Urinary bladder (tissue), 4 donors: Measurements from ENCODE around the gene PARVB. TPM values are rescaled to one million over a fixed set of nuclear protein-coding genes. Genes with fewer than 3 reads are reported as not detected.

Experiments used
- DNase-seq: peaks from one replicate; pipeline ENCODE4 v3.0.0-alpha.2; 2015; ENCODE audit errors: extremely low spot score
- H3K27ac ChIP-seq: one replicate; pipeline ENCODE4 v1.5.1; 2013; ENCODE audit warnings: low read depth, mild to moderate bottlenecking, moderate library complexity
- H3K36me3 ChIP-seq: one replicate; pipeline ENCODE4 v1.6.1; 2013; ENCODE audit warnings: mild to moderate bottlenecking, moderate library complexity; ENCODE audit not compliant: insufficient read depth
- H3K4me1 ChIP-seq: one replicate; pipeline ENCODE4 v1.6.1; 2013; ENCODE audit warnings: mild to moderate bottlenecking, moderate library complexity; ENCODE audit not compliant: insufficient read depth
- H3K4me3 ChIP-seq: one replicate; pipeline ENCODE4 v1.5.1; 2013; ENCODE audit warnings: low read depth, low read length
- WGBS: extraction: QIAGEN DNeasy Blood & Tissue Kit; methylation state at CpG from one replicate; pipeline ENCODE4 v1.1.7; 2013; 5-methylcytosine and 5-hydroxymethylcytosine counted together
- polyA plus RNA-seq: library from polyadenylated mRNA; stranded (reverse); fragments of 200-250 nt; gene quantifications from one replicate; pipeline ENCODE4 v1.2.3, GENCODE V29; 2013
- total RNA-seq: library from RNA; depleted of rRNA; stranded (reverse); fragments of >200 nt; gene quantifications from one replicate; pipeline ENCODE4 v1.2.3, GENCODE V29; 2014
- donor health status: healthy with polysubstance abuse.
- donor health status: healthy.

Gene PARVB
- total and polyA plus RNA-seq, 2 donors: 11.2 to 38.0 TPM

- no peak overlapping the region for H3K4me3 ChIP-seq
- no peaks in the 10 kb centered on the region for H3K36me3 ChIP-seq
- no peak overlapping the region for H3K27ac ChIP-seq
- 79% methylated on average over 23 of the region's 23 CpGs for WGBS
- no peaks in the 10 kb centered on the region for H3K4me1 ChIP-seq
- no peak for DNase-seq
Observed at GRCh38 chr22:44220727-44221680, 196.9 kb downstream of the PARVB start.

GRCh38 chr22:44221710-44222475 lies 197.8 kb downstream of the PARVB start:
- Histone ChIP-seq H3K4me1 (no peaks in the 10 kb centered on the region), H3K36me3 (no peaks in the 10 kb centered on the region), H3K27ac (no peak overlapping the region), H3K4me3 (no peak overlapping the region)
- 94% methylated on average over 11 of the region's 11 CpGs for WGBS
- no peak for DNase-seq

Other genes with a start within 250 kb of the PARVB start
- 3.2 TPM for gene EFCAB6, start 212.0 kb upstream of the PARVB start, total RNA-seq
- gene EFCAB6, start 212.0 kb upstream of the PARVB start, polyA plus RNA-seq: 0.71 TPM
- gene SULT4A1, start 161.8 kb upstream of the PARVB start, total RNA-seq: 1.5 TPM
- 1.2 TPM for gene SULT4A1, start 161.8 kb upstream of the PARVB start, polyA plus RNA-seq
- gene PNPLA5, start 132.3 kb upstream of the PARVB start, total RNA-seq: not detected
- not detected for gene PNPLA5, start 132.3 kb upstream of the PARVB start, polyA plus RNA-seq
- 0.37 TPM for gene PNPLA3, start 100.5 kb upstream of the PARVB start, total RNA-seq
- gene PNPLA3, start 100.5 kb upstream of the PARVB start, polyA plus RNA-seq: 0.19 TPM
- gene SAMM50, start 68.9 kb upstream of the PARVB start, total RNA-seq: 27.5 TPM
- gene SAMM50, start 68.9 kb upstream of the PARVB start, polyA plus RNA-seq: 34.3 TPM
- gene PARVG, start 156.6 kb downstream of the PARVB start, total RNA-seq: 5.8 TPM
- 8.5 TPM for gene PARVG, start 156.6 kb downstream of the PARVB start, polyA plus RNA-seq